Effector memory CD4-positive, alpha-beta T cell (primary cell): ENCODE measurements around the gene NIN.

ENCODE experiments used
- DNase-seq, 3 donors: peaks; one replicate each; pipeline ENCODE4 v3.0.0-alpha.2; 2020
- H3K27ac ChIP-seq: 2 replicates; pipeline ENCODE4 v1.7.0; 2013; ENCODE audit warnings: mild to moderate bottlenecking, low read length, moderate library complexity; ENCODE audit not compliant: insufficient read depth, poor library complexity, severe bottlenecking
- H3K27me3 ChIP-seq: replicated peaks from 2 replicates; pipeline ENCODE4 v1.7.0; 2013; ENCODE audit warnings: mild to moderate bottlenecking, low read length; ENCODE audit not compliant: insufficient read depth, control insufficient read depth, poor library complexity, severe bottlenecking
- H3K36me3 ChIP-seq: 2 replicates; pipeline ENCODE4 v1.7.0; 2013; ENCODE audit warnings: mild to moderate bottlenecking, low read length, moderate library complexity; ENCODE audit not compliant: control insufficient read depth, insufficient read depth
- H3K4me1 ChIP-seq: 2 replicates; pipeline ENCODE4 v1.7.0; 2013; ENCODE audit warnings: low read length, mild to moderate bottlenecking; ENCODE audit not compliant: control insufficient read depth, insufficient read depth, poor library complexity, severe bottlenecking
- H3K4me3 ChIP-seq: 2 replicates; pipeline ENCODE4 v1.7.0; 2013; ENCODE audit warnings: low read length, low read depth, mild to moderate bottlenecking; ENCODE audit not compliant: insufficient read depth, poor library complexity, severe bottlenecking
- H3K9me3 ChIP-seq: 2 replicates; pipeline ENCODE4 v1.7.0; 2013; ENCODE audit warnings: mild to moderate bottlenecking, low read length, moderate library complexity; ENCODE audit not compliant: control insufficient read depth

The NIN gene

DNA sequence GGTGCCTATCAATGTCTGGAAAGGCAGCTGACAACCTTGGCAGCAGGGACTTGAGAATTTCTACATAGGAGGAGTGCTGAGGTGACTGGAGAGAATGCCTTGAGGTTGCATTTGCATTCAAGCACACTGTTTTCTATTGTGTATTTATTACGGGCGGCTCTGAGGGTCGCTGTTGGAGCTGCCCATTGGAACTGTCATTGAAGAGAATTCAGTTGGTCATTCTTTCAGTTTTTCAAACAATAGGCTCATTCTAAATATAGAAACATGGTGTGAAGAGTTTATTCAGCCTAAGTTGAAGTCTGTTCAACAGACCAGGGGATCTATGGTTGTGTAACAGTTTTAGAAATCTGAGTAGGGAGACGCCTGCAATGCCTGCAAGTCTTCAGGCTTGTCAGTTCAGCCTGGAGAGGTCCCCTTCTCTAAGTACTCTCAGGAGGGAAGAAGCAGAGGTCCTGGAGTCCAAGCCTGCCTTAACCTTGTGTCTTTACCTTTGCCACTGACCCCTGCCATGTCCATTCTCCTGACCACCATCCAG, 31.1 kb upstream of the NIN start:
- no peaks in the 10 kb centered on the region for H3K36me3 ChIP-seq
- H3K4me1 ChIP-seq, result no peaks in the 10 kb centered on the region
- H3K9me3 ChIP-seq, result no peaks in the 10 kb centered on the region
- H3K27me3 ChIP-seq, result peaks cover 2% of the 10 kb centered on the region
- no peak for DNase-seq
- H3K27ac ChIP-seq, result no peak overlapping the region
- no peak overlapping the region for H3K4me3 ChIP-seq

- no peaks in the 10 kb centered on the region for H3K27me3 ChIP-seq
- no peaks in the 10 kb centered on the region for H3K36me3 ChIP-seq
- peak; percentile 66 to 81 (median 75) for DNase-seq
- H3K9me3 ChIP-seq, result no peaks in the 10 kb centered on the region
- no peaks in the 10 kb centered on the region for H3K4me1 ChIP-seq
- H3K4me3 ChIP-seq, result peak overlapping the region; percentile 62
- peak overlapping the region; percentile 51 for H3K27ac ChIP-seq
Observed at GRCh38 chr14:50860478-50861086, 29.6 kb upstream of the NIN start.

DNA sequence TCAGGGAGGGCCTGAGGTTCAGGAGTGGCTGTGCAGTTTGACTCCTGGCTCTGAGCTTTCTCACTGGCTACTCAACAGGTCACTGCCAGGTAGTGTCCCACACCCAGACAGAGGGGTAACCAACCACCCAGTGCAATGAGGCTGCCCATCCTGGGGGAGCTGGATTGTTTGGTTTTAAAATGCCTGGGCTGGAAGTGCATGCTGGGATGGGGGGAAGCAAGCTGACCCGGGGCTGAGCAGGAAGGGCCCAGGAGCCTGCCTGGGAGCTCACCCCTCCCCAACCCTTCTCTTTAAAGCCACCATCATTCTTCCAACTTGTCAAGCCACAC, 28.3 kb upstream of the NIN start:
- peak overlapping the region; percentile 62 for H3K4me3 ChIP-seq
- no peak overlapping the region for H3K27ac ChIP-seq
- H3K36me3 ChIP-seq, result no peaks in the 10 kb centered on the region
- no peaks in the 10 kb centered on the region for H3K4me1 ChIP-seq
- H3K9me3 ChIP-seq, result no peaks in the 10 kb centered on the region
- H3K27me3 ChIP-seq, result no peaks in the 10 kb centered on the region
- DNase-seq, result no peak

- no peak overlapping the region for H3K27ac ChIP-seq
- no peaks in the 10 kb centered on the region for H3K27me3 ChIP-seq
- no peaks in the 10 kb centered on the region for H3K4me1 ChIP-seq
- H3K4me3 ChIP-seq, result no peak overlapping the region
- no peaks in the 10 kb centered on the region for H3K36me3 ChIP-seq
- no peaks in the 10 kb centered on the region for H3K9me3 ChIP-seq
- DNase-seq, result no peak
Observed at GRCh38 chr14:50856660-50857059, 25.7 kb upstream of the NIN start.

DNA sequence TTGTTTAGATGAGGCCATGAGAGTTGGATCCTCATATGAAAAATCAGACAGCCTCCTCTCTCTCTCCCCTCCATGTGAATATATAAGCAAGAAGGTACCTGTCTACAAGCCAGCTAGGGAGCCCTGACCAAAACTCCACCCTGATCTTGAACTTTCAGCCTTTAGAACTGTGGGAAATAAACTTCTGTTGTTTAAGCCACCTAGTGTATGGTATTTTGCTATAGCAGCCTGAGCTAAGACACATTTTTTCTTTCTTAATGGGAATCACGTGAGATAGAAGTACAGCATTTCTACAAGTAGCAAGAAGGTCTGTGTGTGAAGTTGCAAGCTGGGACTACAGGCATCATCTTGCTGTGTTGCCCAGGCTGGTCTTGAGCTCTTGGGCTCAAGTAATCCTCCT, 24.6 kb upstream of the NIN start:
- H3K27me3 ChIP-seq, result no peaks in the 10 kb centered on the region
- H3K4me1 ChIP-seq, result no peaks in the 10 kb centered on the region
- DNase-seq, result no peak
- H3K27ac ChIP-seq, result no peak overlapping the region
- no peak overlapping the region for H3K4me3 ChIP-seq
- H3K9me3 ChIP-seq, result no peaks in the 10 kb centered on the region
- no peaks in the 10 kb centered on the region for H3K36me3 ChIP-seq

DNA sequence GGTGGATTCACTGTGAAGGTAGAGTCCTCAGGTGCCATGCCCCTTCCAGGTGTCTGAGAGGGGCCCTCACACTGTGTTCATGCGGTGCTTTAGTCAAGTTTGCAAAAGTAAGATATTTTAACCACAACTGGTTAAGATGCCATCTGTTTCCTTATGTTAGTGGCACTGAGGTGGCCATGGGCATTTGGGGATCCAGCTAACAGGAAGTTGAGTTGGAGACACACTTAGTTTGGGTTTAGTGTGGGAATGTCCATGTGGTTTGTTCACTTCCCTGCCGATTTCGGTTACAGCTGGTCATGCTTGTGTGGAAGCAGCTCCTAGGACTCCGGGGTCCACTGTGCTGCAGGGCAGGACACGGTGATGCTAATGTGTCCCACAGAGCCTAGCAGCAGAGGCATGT, 23.6 kb upstream of the NIN start:
- H3K4me3 ChIP-seq, result no peak overlapping the region
- H3K27me3 ChIP-seq, result no peaks in the 10 kb centered on the region
- no peak overlapping the region for H3K27ac ChIP-seq
- no peaks in the 10 kb centered on the region for H3K9me3 ChIP-seq
- H3K36me3 ChIP-seq, result no peaks in the 10 kb centered on the region
- H3K4me1 ChIP-seq, result no peaks in the 10 kb centered on the region
- DNase-seq, result no peak

- Histone ChIP-seq H3K4me1 (no peaks in the 10 kb centered on the region), H3K9me3 (no peaks in the 10 kb centered on the region), H3K27ac (no peak overlapping the region), H3K27me3 (no peaks in the 10 kb centered on the region), H3K4me3 (no peak overlapping the region), H3K36me3 (no peaks in the 10 kb centered on the region)
- no peak for DNase-seq
Observed at GRCh38 chr14:50853891-50854290, 22.9 kb upstream of the NIN start.

- Histone ChIP-seq H3K27me3 (no peaks in the 10 kb centered on the region), H3K9me3 (no peaks in the 10 kb centered on the region), H3K27ac (no peak overlapping the region), H3K4me3 (no peak overlapping the region), H3K36me3 (no peaks in the 10 kb centered on the region), H3K4me1 (no peaks in the 10 kb centered on the region)
- DNase-seq, result no peak
Observed at GRCh38 chr14:50846226-50846880, 15.4 kb upstream of the NIN start.

- H3K4me3 ChIP-seq, result no peak overlapping the region
- H3K27ac ChIP-seq, result no peak overlapping the region
- H3K36me3 ChIP-seq, result no peaks in the 10 kb centered on the region
- H3K9me3 ChIP-seq, result no peaks in the 10 kb centered on the region
- no peaks in the 10 kb centered on the region for H3K4me1 ChIP-seq
- no peak for DNase-seq
- H3K27me3 ChIP-seq, result no peaks in the 10 kb centered on the region
Observed at GRCh38 chr14:50845166-50845565, 14.2 kb upstream of the NIN start.

DNA sequence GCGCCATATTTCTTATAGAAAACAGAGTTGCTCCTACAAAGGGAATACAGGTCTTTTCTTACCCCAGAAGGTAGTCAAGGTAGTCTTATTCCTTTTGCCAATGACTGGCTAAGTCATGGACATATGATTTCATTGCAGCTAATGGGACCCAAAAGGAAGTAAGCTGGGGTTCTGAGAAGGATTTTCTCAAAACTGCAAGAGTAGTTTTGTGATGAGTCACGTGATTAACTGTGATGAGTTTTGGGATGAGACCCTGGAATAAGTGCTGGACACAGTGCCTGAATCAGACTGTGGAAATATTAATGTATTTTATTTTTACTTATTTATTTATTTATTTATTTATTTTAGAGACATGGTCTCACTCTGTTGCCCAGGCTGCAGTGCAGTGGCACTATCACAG, 13.4 kb upstream of the NIN start:
- no peaks in the 10 kb centered on the region for H3K36me3 ChIP-seq
- H3K27ac ChIP-seq, result no peak overlapping the region
- H3K4me3 ChIP-seq, result no peak overlapping the region
- H3K27me3 ChIP-seq, result no peaks in the 10 kb centered on the region
- no peaks in the 10 kb centered on the region for H3K9me3 ChIP-seq
- H3K4me1 ChIP-seq, result no peaks in the 10 kb centered on the region
- no peak for DNase-seq
